SK-N-SH treated with all-trans-retinoic acid at 6 μM for 48 hours (cell line): ENCODE measurements around the gene SCN2B.
A peak's percentile ranks its signal among the peaks of the same experiment; 100 is the strongest.

Experiments
- ATAC-seq: fragments of 200-7000 bp; cut with Tn5 transposase; 3 replicates; pipeline ENCODE4 v1.9.1; 2020; ENCODE audit warnings: mild to moderate bottlenecking, moderate library complexity
- ARNTL ChIP-seq: fragments of 450-650 bp; formaldehyde crosslinking; IDR thresholded peaks from 2 replicates; pipeline ENCODE4 v1.5.0; 2020; ENCODE audit warnings: low read depth, mild to moderate bottlenecking, moderate library complexity, borderline replicate concordance
- ESRRG ChIP-seq: fragments of 250-450 bp; sonication (Bioruptor Pico); IDR thresholded peaks from 2 replicates; pipeline ENCODE4 v1.6.1; 2021; ENCODE audit warnings: mild to moderate bottlenecking
- ISL1 ChIP-seq: fragments of 250-450 bp; sonication (Bioruptor Pico); IDR thresholded peaks from 2 replicates; pipeline ENCODE4 v2.1.2; 2022; ENCODE audit warnings: mild to moderate bottlenecking, moderate library complexity
- RARB ChIP-seq: fragments of 250-450 bp; sonication (Bioruptor Pico); IDR thresholded peaks from 2 replicates; pipeline ENCODE4 v1.8.0; 2021; ENCODE audit warnings: mild to moderate bottlenecking, moderate library complexity
- SNAI2 ChIP-seq: fragments of 250-450 bp; sonication (Bioruptor Pico); IDR thresholded peaks from 2 replicates; pipeline ENCODE4 v1.5.0; 2020; ENCODE audit warnings: mild to moderate bottlenecking, moderate library complexity
- TCF4 ChIP-seq: fragments of 250-450 bp; sonication (Bioruptor Pico); IDR thresholded peaks from 2 replicates; pipeline ENCODE4 v1.8.0; 2021; ENCODE audit warnings: mild to moderate bottlenecking, moderate library complexity, borderline replicate concordance
- TOX ChIP-seq: fragments of 250-450 bp; sonication (Bioruptor Pico); IDR thresholded peaks from 2 replicates; pipeline ENCODE4 v1.8.0; 2021; ENCODE audit warnings: mild to moderate bottlenecking, moderate library complexity, borderline replicate concordance
- ZFP30 ChIP-seq: fragments of 450-650 bp; formaldehyde crosslinking; IDR thresholded peaks from 2 replicates; pipeline ENCODE4 v1.5.0; 2022; ENCODE audit warnings: mild to moderate bottlenecking, moderate library complexity
- TF ChIP-seq, protein P1 (sequence below): fragments of 250-450 bp; sonication (Bioruptor Pico); IDR thresholded peaks from 2 replicates; pipeline ENCODE4 v1.5.0; 2020; ENCODE audit warnings: mild to moderate bottlenecking, moderate library complexity
- TF ChIP-seq, protein P2 (sequence below): fragments of 250-450 bp; sonication (Bioruptor Pico); IDR thresholded peaks from 2 replicates; pipeline ENCODE4 v1.8.0; 2021; ENCODE audit warnings: low read depth, mild to moderate bottlenecking, moderate library complexity, borderline replicate concordance
- TF ChIP-seq, protein P3 (sequence below): fragments of 250-450 bp; sonication (Bioruptor Pico); IDR thresholded peaks from 2 replicates; pipeline ENCODE4 v1.8.0; 2020; ENCODE audit warnings: mild to moderate bottlenecking, moderate library complexity, borderline replicate concordance
- TF ChIP-seq, protein P4 (sequence below): fragments of 250-450 bp; sonication (Bioruptor Pico); IDR thresholded peaks from 2 replicates; pipeline ENCODE4 v1.5.1; 2021; ENCODE audit warnings: mild to moderate bottlenecking, moderate library complexity

Gene SCN2B

DNA sequence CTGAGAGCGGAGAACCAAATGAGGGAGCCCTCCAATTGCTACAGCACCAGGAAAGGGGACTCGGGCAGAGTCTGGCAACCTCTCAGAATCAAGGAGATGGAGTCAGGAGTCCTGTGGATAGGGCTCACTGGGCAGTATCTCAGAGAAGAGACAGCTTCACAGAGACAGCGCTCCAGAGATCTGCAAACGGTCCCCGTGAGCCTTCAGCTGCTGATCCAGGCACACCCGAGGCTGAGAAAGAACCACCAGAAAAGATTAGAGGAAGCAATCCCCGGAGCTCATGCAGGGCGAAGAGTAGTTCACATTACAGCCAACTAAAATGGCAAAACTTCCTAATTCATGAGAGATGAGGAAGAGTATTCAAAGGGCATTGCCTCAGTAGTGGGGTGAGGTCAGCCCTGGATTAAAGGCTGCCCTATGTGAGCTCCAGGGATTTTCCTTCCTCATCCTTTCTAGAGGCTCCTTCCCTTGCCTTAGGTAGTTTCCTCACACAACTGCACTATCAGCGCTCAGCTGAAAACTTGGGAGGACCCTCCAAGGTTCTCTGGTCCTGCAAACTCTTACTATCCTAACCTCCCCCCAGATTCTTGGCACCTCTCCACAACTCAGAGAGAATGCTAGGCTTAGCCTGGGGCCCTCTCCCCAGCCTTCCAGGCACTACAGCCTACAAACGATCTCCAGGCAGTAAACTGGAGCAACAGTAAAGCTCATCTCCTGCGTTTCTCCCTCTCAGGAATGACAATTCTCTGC is 47.5 kb downstream of the SCN2B start:
- no peak for ATAC-seq
- TF ChIP-seq, protein P1, sequence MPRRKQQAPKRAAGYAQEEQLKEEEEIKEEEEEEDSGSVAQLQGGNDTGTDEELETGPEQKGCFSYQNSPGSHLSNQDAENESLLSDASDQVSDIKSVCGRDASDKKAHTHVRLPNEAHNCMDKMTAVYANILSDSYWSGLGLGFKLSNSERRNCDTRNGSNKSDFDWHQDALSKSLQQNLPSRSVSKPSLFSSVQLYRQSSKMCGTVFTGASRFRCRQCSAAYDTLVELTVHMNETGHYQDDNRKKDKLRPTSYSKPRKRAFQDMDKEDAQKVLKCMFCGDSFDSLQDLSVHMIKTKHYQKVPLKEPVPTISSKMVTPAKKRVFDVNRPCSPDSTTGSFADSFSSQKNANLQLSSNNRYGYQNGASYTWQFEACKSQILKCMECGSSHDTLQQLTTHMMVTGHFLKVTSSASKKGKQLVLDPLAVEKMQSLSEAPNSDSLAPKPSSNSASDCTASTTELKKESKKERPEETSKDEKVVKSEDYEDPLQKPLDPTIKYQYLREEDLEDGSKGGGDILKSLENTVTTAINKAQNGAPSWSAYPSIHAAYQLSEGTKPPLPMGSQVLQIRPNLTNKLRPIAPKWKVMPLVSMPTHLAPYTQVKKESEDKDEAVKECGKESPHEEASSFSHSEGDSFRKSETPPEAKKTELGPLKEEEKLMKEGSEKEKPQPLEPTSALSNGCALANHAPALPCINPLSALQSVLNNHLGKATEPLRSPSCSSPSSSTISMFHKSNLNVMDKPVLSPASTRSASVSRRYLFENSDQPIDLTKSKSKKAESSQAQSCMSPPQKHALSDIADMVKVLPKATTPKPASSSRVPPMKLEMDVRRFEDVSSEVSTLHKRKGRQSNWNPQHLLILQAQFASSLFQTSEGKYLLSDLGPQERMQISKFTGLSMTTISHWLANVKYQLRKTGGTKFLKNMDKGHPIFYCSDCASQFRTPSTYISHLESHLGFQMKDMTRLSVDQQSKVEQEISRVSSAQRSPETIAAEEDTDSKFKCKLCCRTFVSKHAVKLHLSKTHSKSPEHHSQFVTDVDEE (CRISPR knock-in tag) = no peak
- TF ChIP-seq, protein P2, sequence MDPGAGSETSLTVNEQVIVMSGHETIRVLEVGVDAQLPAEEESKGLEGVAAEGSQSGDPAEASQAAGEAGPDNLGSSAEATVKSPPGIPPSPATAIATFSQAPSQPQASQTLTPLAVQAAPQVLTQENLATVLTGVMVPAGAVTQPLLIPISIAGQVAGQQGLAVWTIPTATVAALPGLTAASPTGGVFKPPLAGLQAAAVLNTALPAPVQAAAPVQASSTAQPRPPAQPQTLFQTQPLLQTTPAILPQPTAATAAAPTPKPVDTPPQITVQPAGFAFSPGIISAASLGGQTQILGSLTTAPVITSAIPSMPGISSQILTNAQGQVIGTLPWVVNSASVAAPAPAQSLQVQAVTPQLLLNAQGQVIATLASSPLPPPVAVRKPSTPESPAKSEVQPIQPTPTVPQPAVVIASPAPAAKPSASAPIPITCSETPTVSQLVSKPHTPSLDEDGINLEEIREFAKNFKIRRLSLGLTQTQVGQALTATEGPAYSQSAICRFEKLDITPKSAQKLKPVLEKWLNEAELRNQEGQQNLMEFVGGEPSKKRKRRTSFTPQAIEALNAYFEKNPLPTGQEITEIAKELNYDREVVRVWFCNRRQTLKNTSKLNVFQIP = no peak

DNA sequence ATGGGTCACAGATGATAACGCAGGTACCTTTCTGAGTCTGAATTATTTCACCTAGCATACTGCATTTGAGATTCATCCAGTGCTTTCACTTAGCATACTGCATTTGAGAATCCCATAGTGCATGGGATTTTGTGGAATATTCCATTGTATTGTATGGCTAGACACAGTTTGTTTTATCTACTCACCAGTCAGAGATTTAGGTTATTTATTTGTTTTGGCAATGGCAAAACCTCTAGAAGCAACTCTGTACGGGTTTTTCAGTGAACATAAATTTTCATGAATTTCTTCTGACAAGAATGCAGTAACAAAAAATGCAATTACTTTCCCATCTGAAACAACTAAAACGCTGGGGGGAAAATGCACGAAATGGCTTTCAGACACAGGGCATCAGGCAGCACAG is 48.1 kb downstream of the SCN2B start:
- ATAC-seq = no peak
- no peak for TF ChIP-seq ESRRG (CRISPR knock-in tag)
- 0 out of 2 replicates have a peak, but pooled peaks have one; percentile 22 for TF ChIP-seq ISL1 (CRISPR knock-in tag)

DNA sequence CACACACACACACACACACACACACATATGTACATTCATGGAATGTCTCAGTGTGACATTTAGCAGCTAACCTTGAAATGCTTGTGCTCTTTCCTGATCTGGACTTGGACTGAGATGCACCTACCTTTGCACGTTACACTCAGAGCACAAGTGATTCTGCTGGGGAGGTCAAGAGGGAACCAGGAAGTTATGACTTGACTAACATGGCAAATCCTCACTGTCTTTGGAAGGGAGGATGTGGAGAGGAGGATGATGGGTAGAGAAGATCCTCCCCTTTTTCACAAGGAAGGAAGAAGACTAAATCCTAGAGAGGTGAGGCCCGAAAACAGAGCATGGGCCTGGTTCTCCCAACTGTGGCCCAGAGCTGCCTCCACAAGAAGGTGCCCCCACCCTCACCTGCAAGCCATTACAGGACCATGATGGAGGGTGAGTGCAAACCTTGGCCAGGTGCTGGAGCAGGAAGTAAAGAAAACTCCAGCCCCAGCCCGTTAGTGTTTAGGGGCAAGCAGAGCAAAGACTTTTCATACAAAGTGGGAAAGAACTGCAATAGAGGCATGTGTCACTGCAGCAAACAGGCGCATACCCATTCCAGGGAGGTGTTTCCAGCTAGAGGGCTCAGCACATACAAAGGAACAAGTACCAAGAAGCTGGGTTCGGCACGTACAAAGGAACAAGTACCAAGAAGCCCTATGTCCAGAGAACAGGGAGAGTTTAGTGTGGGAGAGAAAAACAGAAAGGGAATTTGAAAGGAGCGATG is 50.2 kb downstream of the SCN2B start:
- TF ChIP-seq SNAI2 (CRISPR knock-in tag) (no peak), ARNTL (CRISPR knock-in tag) (no peak), ISL1 (CRISPR knock-in tag) (no peak), ZFP30 (CRISPR knock-in tag) (no peak), RARB (no peak), TOX (no peak), TCF4 (CRISPR knock-in tag) (no peak)
- TF ChIP-seq, protein P3, sequence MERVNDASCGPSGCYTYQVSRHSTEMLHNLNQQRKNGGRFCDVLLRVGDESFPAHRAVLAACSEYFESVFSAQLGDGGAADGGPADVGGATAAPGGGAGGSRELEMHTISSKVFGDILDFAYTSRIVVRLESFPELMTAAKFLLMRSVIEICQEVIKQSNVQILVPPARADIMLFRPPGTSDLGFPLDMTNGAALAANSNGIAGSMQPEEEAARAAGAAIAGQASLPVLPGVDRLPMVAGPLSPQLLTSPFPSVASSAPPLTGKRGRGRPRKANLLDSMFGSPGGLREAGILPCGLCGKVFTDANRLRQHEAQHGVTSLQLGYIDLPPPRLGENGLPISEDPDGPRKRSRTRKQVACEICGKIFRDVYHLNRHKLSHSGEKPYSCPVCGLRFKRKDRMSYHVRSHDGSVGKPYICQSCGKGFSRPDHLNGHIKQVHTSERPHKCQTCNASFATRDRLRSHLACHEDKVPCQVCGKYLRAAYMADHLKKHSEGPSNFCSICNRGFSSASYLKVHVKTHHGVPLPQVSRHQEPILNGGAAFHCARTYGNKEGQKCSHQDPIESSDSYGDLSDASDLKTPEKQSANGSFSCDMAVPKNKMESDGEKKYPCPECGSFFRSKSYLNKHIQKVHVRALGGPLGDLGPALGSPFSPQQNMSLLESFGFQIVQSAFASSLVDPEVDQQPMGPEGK = no peak; the same call in 1 of the 2 replicates
- TF ChIP-seq, protein P4, sequence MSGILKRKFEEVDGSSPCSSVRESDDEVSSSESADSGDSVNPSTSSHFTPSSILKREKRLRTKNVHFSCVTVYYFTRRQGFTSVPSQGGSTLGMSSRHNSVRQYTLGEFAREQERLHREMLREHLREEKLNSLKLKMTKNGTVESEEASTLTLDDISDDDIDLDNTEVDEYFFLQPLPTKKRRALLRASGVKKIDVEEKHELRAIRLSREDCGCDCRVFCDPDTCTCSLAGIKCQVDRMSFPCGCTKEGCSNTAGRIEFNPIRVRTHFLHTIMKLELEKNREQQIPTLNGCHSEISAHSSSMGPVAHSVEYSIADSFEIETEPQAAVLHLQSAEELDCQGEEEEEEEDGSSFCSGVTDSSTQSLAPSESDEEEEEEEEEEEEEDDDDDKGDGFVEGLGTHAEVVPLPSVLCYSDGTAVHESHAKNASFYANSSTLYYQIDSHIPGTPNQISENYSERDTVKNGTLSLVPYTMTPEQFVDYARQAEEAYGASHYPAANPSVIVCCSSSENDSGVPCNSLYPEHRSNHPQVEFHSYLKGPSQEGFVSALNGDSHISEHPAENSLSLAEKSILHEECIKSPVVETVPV (CRISPR knock-in tag) = no peak
- TF ChIP-seq, protein P1 (CRISPR knock-in tag) = no peak
- TF ChIP-seq, all 23 proteins: peak for 0
- no peak for ATAC-seq

DNA sequence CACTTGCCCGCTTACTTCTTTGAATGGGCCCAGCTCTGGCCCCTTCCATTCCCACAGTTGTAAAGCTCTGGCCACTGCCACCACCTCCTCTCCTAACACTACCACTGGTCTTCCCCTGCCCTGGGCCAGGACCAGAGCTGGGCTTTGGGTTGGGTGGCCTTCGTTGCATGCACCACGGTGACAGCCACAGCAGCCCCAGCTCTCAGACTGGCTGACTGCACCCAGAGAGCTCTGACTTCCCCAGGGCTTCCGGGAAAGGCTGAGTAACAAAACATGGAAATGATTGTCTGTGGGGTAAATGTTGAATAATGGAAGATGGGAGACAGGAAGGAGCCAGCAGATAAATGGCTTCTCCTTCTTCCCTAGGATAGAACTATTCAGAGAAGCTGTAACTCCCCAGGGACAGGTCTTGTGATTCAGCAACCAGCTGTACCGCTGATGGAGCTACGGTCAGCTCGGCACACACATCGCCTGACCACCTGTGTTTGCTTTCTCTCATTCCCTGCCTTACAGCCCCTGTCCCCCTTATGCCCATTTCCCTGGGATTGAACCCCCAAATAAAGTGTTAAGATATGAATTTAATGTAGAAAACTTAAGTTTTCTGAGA is 51.4 kb downstream of the SCN2B start:
- TF ChIP-seq ISL1 (CRISPR knock-in tag) = no peak
- TF ChIP-seq SNAI2 (CRISPR knock-in tag) = no peak
- TF ChIP-seq, all 23 proteins: peak for 0
- no peak for ATAC-seq
